Mononuclear cell (primary cell): ENCODE results near the gene MX2. TPM values are rescaled to one million over a fixed set of nuclear protein-coding genes. Genes with fewer than 3 reads are reported as not detected.

ENCODE experiments used
- H3K27me3 ChIP-seq: 2 replicates; pipeline ENCODE4 v1.6.0; 2011; ENCODE audit warnings: low read length, control low read depth; ENCODE audit not compliant: insufficient read depth
- H3K4me1 ChIP-seq: 2 replicates; pipeline ENCODE4 v1.5.1; 2011; ENCODE audit warnings: mild to moderate bottlenecking, low read length, control low read depth; ENCODE audit not compliant: insufficient read depth
- H3K4me3 ChIP-seq: 2 replicates; pipeline ENCODE4 v1.5.1; 2011; ENCODE audit warnings: mild to moderate bottlenecking, low read length, moderate library complexity
- H3K9me3 ChIP-seq: 2 replicates; pipeline ENCODE4 v1.5.1; 2011; ENCODE audit warnings: low read depth, mild to moderate bottlenecking, control low read depth, low read length
- total RNA-seq: library from RNA; depleted of rRNA; stranded (reverse); fragments of >200 nt; gene quantifications from one replicate; pipeline ENCODE4 v1.2.3, GENCODE V29; 2012

MX2 gene
- total RNA-seq, 1 donor, result 32.6 TPM

GRCh38 chr21:41366522-41367151, 4.8 kb downstream of the MX2 start:
- Histone ChIP-seq H3K27me3 (no peaks in the 10 kb centered on the region), H3K4me3 (no peak overlapping the region), H3K4me1 (peaks cover 89% of the 10 kb centered on the region), H3K9me3 (no peaks in the 10 kb centered on the region)

GRCh38 chr21:41367301-41367944, 5.6 kb downstream of the MX2 start:
- Histone ChIP-seq H3K4me1 (peaks cover 93% of the 10 kb centered on the region), H3K9me3 (no peaks in the 10 kb centered on the region), H3K27me3 (no peaks in the 10 kb centered on the region), H3K4me3 (no peak overlapping the region)

- no peaks in the 10 kb centered on the region for H3K9me3 ChIP-seq
- no peaks in the 10 kb centered on the region for H3K27me3 ChIP-seq
- no peak overlapping the region for H3K4me3 ChIP-seq
- H3K4me1 ChIP-seq, result peaks cover 86% of the 10 kb centered on the region
Observed at GRCh38 chr21:41367945-41368734, 6.3 kb downstream of the MX2 start.

DNA sequence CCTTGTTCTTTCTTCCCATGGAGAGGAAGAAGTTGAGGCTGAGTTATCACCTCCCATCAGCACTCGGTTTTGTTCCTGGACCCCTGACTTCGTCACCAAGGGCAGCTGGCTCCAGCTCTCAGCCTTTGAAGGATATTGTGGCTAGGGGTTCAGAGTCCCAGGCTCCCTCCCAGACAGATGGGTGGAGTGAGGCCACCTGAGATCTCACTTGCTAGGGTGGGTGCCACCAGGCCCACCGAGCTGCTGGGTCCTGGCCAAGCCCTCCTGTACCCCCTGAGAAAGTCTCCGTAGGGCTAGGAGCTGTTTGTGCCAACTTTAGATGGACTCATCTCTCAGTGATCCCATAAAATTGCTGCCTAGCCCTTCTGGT, 6.9 kb downstream of the MX2 start:
- Histone ChIP-seq H3K4me3 (no peak overlapping the region), H3K9me3 (no peaks in the 10 kb centered on the region), H3K4me1 (peaks cover 80% of the 10 kb centered on the region), H3K27me3 (no peaks in the 10 kb centered on the region)

DNA sequence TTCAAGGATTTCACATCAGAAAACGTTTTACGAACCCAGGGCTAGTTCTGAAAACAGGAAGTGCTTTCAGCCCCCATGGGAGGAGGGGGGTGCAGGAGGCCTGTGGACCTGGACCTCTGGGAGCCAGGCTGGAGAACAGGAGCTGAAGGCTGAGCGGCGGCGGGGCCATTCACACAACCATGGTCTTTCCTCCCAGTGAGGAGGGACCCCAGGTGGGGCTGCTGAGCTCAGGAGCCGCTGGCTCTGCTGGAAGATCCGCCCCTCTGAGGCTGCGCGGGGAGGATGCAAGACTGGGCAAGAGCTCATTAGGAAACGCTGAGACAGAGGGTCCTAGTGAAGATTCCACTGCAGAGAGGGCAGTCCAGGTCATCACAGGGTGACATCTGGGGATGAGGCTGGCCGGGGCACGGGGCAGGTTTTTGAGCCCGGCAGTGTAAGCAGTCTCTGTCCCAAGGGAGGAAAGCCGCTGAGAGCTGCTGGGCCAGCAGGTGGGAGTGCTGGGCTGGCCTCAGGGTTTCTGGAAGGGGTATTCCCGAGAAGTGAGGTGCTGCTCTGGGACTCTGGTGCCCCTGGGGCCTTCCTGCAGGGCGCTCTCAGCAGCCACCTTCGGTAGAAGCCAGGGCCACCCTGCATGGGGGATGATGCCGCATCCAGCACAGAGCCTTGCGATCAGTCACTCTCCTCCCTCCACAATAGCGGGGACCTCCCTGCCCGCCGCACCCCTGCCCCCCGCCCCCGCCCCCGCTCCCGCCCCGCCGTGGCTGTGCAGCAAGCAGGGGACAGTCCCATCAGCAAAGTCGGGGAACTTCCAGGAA, 7.5 kb downstream of the MX2 start:
- no peaks in the 10 kb centered on the region for H3K9me3 ChIP-seq
- peak overlapping the region; percentile 39 for H3K4me3 ChIP-seq
- peaks cover 75% of the 10 kb centered on the region for H3K4me1 ChIP-seq
- no peaks in the 10 kb centered on the region for H3K27me3 ChIP-seq

GRCh38 chr21:41369920-41370839, 8.4 kb downstream of the MX2 start:
- Histone ChIP-seq H3K4me1 (peaks cover 66% of the 10 kb centered on the region), H3K4me3 (peak overlapping the region; percentile 39), H3K9me3 (no peaks in the 10 kb centered on the region), H3K27me3 (no peaks in the 10 kb centered on the region)

GRCh38 chr21:41370840-41371684, 9.2 kb downstream of the MX2 start:
- Histone ChIP-seq H3K4me1 (peaks cover 57% of the 10 kb centered on the region), H3K9me3 (no peaks in the 10 kb centered on the region), H3K27me3 (no peaks in the 10 kb centered on the region), H3K4me3 (peak overlapping the region; percentile 39)

- Histone ChIP-seq H3K4me1 (peaks cover 51% of the 10 kb centered on the region), H3K9me3 (no peaks in the 10 kb centered on the region), H3K4me3 (no peak overlapping the region), H3K27me3 (no peaks in the 10 kb centered on the region)
Observed at GRCh38 chr21:41371685-41372030, 9.8 kb downstream of the MX2 start.

GRCh38 chr21:41373253-41373652, 11.4 kb downstream of the MX2 start:
- Histone ChIP-seq H3K4me3 (no peak overlapping the region), H3K27me3 (no peaks in the 10 kb centered on the region), H3K4me1 (peaks cover 35% of the 10 kb centered on the region), H3K9me3 (no peaks in the 10 kb centered on the region)

GRCh38 chr21:41373763-41374162, 11.9 kb downstream of the MX2 start:
- Histone ChIP-seq H3K9me3 (no peaks in the 10 kb centered on the region), H3K27me3 (no peaks in the 10 kb centered on the region), H3K4me3 (no peak overlapping the region), H3K4me1 (peaks cover 30% of the 10 kb centered on the region)

DNA sequence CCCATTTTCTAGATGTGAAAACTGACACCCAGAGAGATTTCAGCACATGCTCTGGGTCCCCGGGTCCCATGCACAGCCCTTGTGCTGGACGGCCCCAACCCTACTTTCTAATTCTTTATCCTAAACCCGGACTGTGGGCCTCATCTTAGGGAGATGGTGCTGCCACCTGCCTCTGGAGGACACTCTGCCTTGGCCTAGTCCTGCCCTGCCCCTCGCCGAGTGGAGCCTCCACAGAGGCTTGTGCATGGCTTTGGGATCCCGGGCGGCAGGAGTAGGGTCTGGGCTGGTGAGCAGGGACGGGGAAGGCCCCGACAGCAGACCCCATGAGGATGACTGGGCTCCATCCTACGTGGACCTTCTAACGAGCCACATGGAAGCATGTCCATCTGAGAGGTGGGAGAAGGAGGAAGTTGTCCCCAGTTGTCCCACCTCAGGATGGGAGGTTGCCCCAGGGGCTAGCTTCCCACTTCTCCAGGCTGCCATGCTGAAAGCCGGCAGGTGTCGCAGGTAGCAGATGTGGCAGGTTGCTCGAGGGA, 12.4 kb downstream of the MX2 start:
- peaks cover 25% of the 10 kb centered on the region for H3K4me1 ChIP-seq
- no peak overlapping the region for H3K4me3 ChIP-seq
- H3K27me3 ChIP-seq, result no peaks in the 10 kb centered on the region
- no peaks in the 10 kb centered on the region for H3K9me3 ChIP-seq

DNA sequence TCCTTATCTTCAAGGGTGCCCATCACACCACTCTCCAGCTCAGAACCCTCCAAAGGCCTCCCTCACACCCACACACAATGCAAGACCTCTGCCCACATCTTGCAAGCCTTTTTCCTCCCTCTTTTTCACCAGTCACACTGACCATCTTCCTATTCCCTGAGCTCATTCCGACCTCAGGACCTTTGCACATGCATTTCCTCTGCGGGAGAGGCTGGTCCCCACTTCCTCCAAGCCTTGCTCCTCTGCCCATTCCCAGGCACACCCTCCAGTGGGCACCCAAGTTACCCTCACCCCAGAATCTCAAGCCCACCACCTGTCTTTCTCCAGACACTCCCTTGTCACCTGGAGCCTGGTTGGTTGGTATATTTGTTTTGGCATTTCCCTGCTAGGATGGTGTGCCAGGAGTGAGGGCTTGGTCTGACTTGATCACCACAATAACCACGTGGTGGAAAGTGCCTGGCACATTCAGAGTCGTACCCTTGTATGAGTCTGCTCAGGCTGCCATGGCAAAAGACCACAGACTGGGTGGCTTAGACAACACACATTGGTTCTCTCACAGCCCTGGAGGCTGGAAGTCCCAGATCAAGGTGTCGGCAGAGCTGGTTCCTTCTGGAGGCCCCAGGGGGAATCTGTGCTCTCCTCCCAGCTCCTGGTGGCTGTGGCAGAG, 13.2 kb downstream of the MX2 start:
- Histone ChIP-seq H3K27me3 (no peaks in the 10 kb centered on the region), H3K9me3 (no peaks in the 10 kb centered on the region), H3K4me1 (peaks cover 21% of the 10 kb centered on the region), H3K4me3 (no peak overlapping the region)

GRCh38 chr21:41375875-41376274, 14.0 kb downstream of the MX2 start:
- H3K4me1 ChIP-seq, result peaks cover 12% of the 10 kb centered on the region
- no peaks in the 10 kb centered on the region for H3K27me3 ChIP-seq

More at GRCh38 chr21:41375875-41376274, 14.0 kb downstream of the MX2 start:
- H3K4me3 ChIP-seq, result no peak overlapping the region
- no peaks in the 10 kb centered on the region for H3K9me3 ChIP-seq
